Nephron progenitor cell (in vitro differentiated cells): ENCODE data around the gene SYNM.

Experiments
- DNase-seq: peaks from one replicate; pipeline ENCODE4 v3.0.0; 2021
- H3K27ac Mint-ChIP-seq: 2 replicates; pipeline ENCODE4 v1.8.0; 2021; ENCODE audit warnings: mild to moderate bottlenecking, moderate library complexity, mixed read lengths
- H3K27me3 Mint-ChIP-seq: 2 replicates; pipeline ENCODE4 v1.8.0; 2021; ENCODE audit warnings: mild to moderate bottlenecking, low read depth, mixed read lengths; ENCODE audit not compliant: poor library complexity
- H3K36me3 Mint-ChIP-seq: 2 replicates; pipeline ENCODE4 v1.8.0; 2021; ENCODE audit warnings: low read depth, mixed read lengths
- H3K4me1 Mint-ChIP-seq: 2 replicates; pipeline ENCODE4 v1.8.0; 2021; ENCODE audit warnings: mixed read lengths
- H3K4me3 Mint-ChIP-seq: 2 replicates; pipeline ENCODE4 v1.8.0; 2021; ENCODE audit warnings: mild to moderate bottlenecking, moderate library complexity, mixed read lengths
- H3K9me3 Mint-ChIP-seq: 2 replicates; pipeline ENCODE4 v1.8.0; 2021; ENCODE audit warnings: mild to moderate bottlenecking, moderate library complexity, mixed read lengths
- TF ChIP-seq, protein P1 (sequence below): fragments of 200-600 bp; sonication (generic); IDR thresholded peaks from 2 replicates; pipeline ENCODE4 v1.5.0; 2021; ENCODE audit warnings: antibody characterized with exemption

The SYNM gene

GRCh38 chr15:99168601-99169580 is 64.0 kb downstream of the SYNM start:
- peaks cover 35% of the 10 kb centered on the region for H3K36me3 Mint-ChIP-seq
- no peaks in the 10 kb centered on the region for H3K9me3 Mint-ChIP-seq
- H3K4me1 Mint-ChIP-seq = peaks cover 28% of the 10 kb centered on the region
- TF ChIP-seq, protein P1, sequence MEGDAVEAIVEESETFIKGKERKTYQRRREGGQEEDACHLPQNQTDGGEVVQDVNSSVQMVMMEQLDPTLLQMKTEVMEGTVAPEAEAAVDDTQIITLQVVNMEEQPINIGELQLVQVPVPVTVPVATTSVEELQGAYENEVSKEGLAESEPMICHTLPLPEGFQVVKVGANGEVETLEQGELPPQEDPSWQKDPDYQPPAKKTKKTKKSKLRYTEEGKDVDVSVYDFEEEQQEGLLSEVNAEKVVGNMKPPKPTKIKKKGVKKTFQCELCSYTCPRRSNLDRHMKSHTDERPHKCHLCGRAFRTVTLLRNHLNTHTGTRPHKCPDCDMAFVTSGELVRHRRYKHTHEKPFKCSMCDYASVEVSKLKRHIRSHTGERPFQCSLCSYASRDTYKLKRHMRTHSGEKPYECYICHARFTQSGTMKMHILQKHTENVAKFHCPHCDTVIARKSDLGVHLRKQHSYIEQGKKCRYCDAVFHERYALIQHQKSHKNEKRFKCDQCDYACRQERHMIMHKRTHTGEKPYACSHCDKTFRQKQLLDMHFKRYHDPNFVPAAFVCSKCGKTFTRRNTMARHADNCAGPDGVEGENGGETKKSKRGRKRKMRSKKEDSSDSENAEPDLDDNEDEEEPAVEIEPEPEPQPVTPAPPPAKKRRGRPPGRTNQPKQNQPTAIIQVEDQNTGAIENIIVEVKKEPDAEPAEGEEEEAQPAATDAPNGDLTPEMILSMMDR = no peak
- H3K27me3 Mint-ChIP-seq = no peaks in the 10 kb centered on the region
- H3K4me3 Mint-ChIP-seq = no peak overlapping the region
- no peak overlapping the region for H3K27ac Mint-ChIP-seq
- no peak for DNase-seq

DNA sequence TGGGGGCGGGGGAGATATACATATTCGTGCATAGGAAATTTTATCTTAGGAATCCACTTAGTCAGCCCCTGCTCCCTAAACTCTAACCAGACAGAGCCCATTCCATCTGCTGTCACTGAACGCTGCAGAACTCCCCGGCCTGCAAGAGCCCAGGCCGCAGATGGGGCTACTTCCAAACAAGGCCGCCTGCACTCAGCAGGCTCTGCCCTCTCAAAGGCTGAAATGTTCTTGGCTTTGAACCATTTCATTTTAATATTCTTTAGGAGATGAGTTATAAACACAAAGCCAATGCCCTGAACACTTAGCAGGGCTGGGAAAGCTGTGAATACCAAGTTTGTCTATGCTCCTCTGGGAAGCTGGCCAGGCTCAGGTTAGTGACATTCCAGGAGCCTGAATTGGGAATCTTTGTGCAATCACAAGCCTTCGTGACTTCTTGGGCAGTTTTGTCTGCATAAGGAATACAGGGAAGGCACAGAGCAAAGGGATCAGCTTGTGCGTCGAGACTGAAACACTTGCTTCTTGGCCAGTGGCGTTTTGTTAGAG is 65.0 kb downstream of the SYNM start:
- H3K4me3 Mint-ChIP-seq = no peak overlapping the region
- no peaks in the 10 kb centered on the region for H3K27me3 Mint-ChIP-seq
- no peaks in the 10 kb centered on the region for H3K9me3 Mint-ChIP-seq
- TF ChIP-seq, protein P1 = no peak
- no peak for DNase-seq
- peak overlapping the region; percentile 88 for H3K27ac Mint-ChIP-seq
- peaks cover 36% of the 10 kb centered on the region for H3K4me1 Mint-ChIP-seq
- H3K36me3 Mint-ChIP-seq = peaks cover 35% of the 10 kb centered on the region

DNA sequence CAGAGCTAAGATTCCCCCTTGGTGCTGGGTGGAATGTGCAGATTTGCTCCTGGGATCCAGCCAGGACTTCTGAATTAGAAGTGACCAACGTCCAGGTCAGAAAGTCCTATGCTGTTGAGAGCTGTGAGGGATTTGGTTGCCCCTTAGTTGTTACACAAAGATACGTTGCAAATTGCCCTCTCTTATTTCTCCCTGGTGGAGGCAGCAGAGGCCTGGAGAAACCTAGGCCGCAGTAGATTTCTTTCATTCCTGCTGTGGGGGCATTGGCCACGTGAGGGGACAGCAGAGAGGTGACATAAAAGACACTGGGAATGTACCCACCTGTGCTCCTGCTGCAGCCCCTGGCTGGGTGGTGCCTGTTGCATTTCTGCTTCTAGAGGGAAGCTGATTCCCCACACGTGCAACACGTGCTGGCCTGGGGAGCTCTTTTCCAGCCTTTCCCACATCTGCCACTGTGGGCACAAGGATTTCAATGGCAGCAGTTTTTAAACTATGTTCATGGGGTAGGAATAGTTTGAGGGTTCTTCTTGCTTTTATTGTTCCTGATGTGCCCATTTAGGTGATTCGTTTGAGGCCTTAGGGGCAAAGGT is 65.7 kb downstream of the SYNM start:
- no peaks in the 10 kb centered on the region for H3K9me3 Mint-ChIP-seq
- peak overlapping the region; percentile 32 for H3K27ac Mint-ChIP-seq
- DNase-seq = no peak
- peaks cover 35% of the 10 kb centered on the region for H3K36me3 Mint-ChIP-seq
- no peaks in the 10 kb centered on the region for H3K27me3 Mint-ChIP-seq
- H3K4me3 Mint-ChIP-seq = no peak overlapping the region
- TF ChIP-seq, protein P1 = no peak
- H3K4me1 Mint-ChIP-seq = peaks cover 44% of the 10 kb centered on the region

- TF ChIP-seq, protein P1 = no peak
- peaks cover 31% of the 10 kb centered on the region for H3K36me3 Mint-ChIP-seq
- no peaks in the 10 kb centered on the region for H3K9me3 Mint-ChIP-seq
- DNase-seq = no peak
- H3K27me3 Mint-ChIP-seq = no peaks in the 10 kb centered on the region
- no peak overlapping the region for H3K4me3 Mint-ChIP-seq
- no peak overlapping the region for H3K27ac Mint-ChIP-seq
- peaks cover 37% of the 10 kb centered on the region for H3K4me1 Mint-ChIP-seq
These were observed 67.3 kb downstream of the SYNM start for GRCh38 chr15:99172171-99172570.

DNA sequence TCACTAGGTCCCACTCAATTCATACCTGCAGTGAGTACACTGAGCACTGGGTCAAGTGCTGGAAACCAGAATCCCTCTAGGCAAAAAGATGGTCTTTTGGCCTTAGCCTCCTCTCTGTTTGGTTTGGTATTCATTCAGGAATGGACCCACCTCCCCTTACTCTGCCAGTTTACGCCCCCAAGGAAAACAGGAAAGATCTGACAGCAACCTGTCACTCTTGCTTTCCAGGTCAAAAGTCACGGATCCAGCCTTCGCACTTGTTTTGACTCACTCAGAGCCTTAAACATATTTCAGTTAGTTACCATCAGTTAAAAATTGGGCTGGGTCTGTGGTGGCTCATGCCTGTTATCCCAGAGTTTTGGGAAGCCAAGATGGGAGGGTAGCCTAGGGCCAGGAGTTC is 68.1 kb downstream of the SYNM start:
- Mint-ChIP-seq H3K27me3 (no peaks in the 10 kb centered on the region), H3K27ac (no peak overlapping the region), H3K36me3 (peaks cover 31% of the 10 kb centered on the region), H3K4me1 (peaks cover 29% of the 10 kb centered on the region), H3K4me3 (no peak overlapping the region), H3K9me3 (no peaks in the 10 kb centered on the region)
- no peak for DNase-seq
- TF ChIP-seq, protein P1 = no peak
